Mesenchymal stem cell (in vitro differentiated cells and primary cell): Measurements from ENCODE around the gene NCKAP1.

Experiments
- DNase-seq: peaks from one replicate; pipeline ENCODE4 v3.0.0-alpha.2; 2013
- H2AFZ ChIP-seq: one replicate; pipeline ENCODE4 v1.6.1; 2013; ENCODE audit warnings: low read depth, mild to moderate bottlenecking, control low read depth, inconsistent platforms, low read length, moderate library complexity
- H2AK5ac ChIP-seq: 2 replicates; pipeline ENCODE4 v1.6.1; 2013; ENCODE audit warnings: low read length, moderate library complexity, mild to moderate bottlenecking, inconsistent platforms; ENCODE audit not compliant: severe bottlenecking
- H2BK120ac ChIP-seq: one replicate; pipeline ENCODE4 v1.6.1; 2013; ENCODE audit warnings: low read depth, mild to moderate bottlenecking, inconsistent platforms, low read length, moderate library complexity
- H2BK12ac ChIP-seq, 2 experiments: one replicate each; pipeline ENCODE4 v1.6.1; 2013; ENCODE audit warnings: inconsistent platforms in 2 of 2, low read length in 2 of 2, mild to moderate bottlenecking in 2 of 2, moderate library complexity in 2 of 2, control low read depth in 1 of 2
- H2BK15ac ChIP-seq: one replicate; pipeline ENCODE4 v1.6.1; 2013; ENCODE audit warnings: mild to moderate bottlenecking, low read depth, inconsistent platforms; ENCODE audit not compliant: poor library complexity, severe bottlenecking
- H2BK5ac ChIP-seq: 2 replicates; pipeline ENCODE4 v1.6.1; 2013; ENCODE audit warnings: low read depth, mild to moderate bottlenecking, low read length, control low read depth, inconsistent platforms; ENCODE audit not compliant: poor library complexity, severe bottlenecking
- H3K14ac ChIP-seq, 2 experiments: one replicate each; pipeline ENCODE4 v1.6.1; 2013; ENCODE audit warnings: inconsistent platforms in 2 of 2, low read length in 2 of 2, control low read depth in 1 of 2, mild to moderate bottlenecking in 1 of 2, moderate library complexity in 1 of 2
- H3K18ac ChIP-seq, 2 experiments: one replicate each; pipeline ENCODE4 v1.6.1; 2013; ENCODE audit warnings: inconsistent platforms in 2 of 2, low read length in 2 of 2, control low read depth in 1 of 2, low read depth in 1 of 2, mild to moderate bottlenecking in 1 of 2
- H3K23ac ChIP-seq, 2 experiments: one replicate each; pipeline ENCODE4 v1.6.1; 2013; ENCODE audit warnings: inconsistent platforms in 2 of 2, low read length in 2 of 2, mild to moderate bottlenecking in 2 of 2, moderate library complexity in 2 of 2, control low read depth in 1 of 2
- H3K27ac ChIP-seq: 2 replicates; pipeline ENCODE4 v1.5.1; 2013; ENCODE audit warnings: mild to moderate bottlenecking, moderate library complexity, low read length, control low read depth, inconsistent platforms; ENCODE audit not compliant: poor library complexity, severe bottlenecking
- H3K27me3 ChIP-seq, 2 experiments: 2 replicates each; pipeline versions ENCODE4 v1.6.1 to v1.7.0; 2013; ENCODE audit warnings: low read length in 2 of 2, mild to moderate bottlenecking in 2 of 2, moderate library complexity in 2 of 2, control low read depth in 1 of 2, inconsistent platforms in 1 of 2; ENCODE audit not compliant: control insufficient read depth in 1 of 2, insufficient read depth in 1 of 2
- H3K36me3 ChIP-seq, 2 experiments: 2 replicates each; pipeline versions ENCODE4 v1.6.1 to v1.7.0; 2013; ENCODE audit warnings: low read length in 2 of 2, control low read depth in 1 of 2, inconsistent platforms in 1 of 2, low read depth in 1 of 2, mild to moderate bottlenecking in 1 of 2; ENCODE audit not compliant: insufficient read depth in 2 of 2, control insufficient read depth in 1 of 2
- H3K4ac ChIP-seq, 2 experiments: one replicate each; pipeline ENCODE4 v1.6.1; 2013; ENCODE audit warnings: inconsistent platforms in 2 of 2, low read length in 2 of 2, mild to moderate bottlenecking in 2 of 2, moderate library complexity in 2 of 2, control low read depth in 1 of 2, low read depth in 1 of 2
- H3K4me1 ChIP-seq: 2 replicates; pipeline ENCODE4 v1.6.1; 2013; ENCODE audit warnings: low read depth, low read length, control low read depth; ENCODE audit not compliant: control insufficient read depth, insufficient read depth
- H3K4me2 ChIP-seq: 2 replicates; pipeline ENCODE4 v1.6.1; 2013; ENCODE audit warnings: low read length, mild to moderate bottlenecking, inconsistent platforms; ENCODE audit not compliant: poor library complexity, severe bottlenecking
- H3K4me3 ChIP-seq, 2 experiments: 2 replicates each; pipeline versions ENCODE4 v1.5.1 to v1.7.0; 2013; ENCODE audit warnings: low read length in 2 of 2, mild to moderate bottlenecking in 2 of 2, control low read depth in 1 of 2, low read depth in 1 of 2; ENCODE audit not compliant: insufficient read depth in 1 of 2
- H3K79me1 ChIP-seq: replicated peaks from 2 replicates; pipeline ENCODE4 v1.6.1; 2013; ENCODE audit warnings: mild to moderate bottlenecking, control low read depth, low read length, inconsistent platforms; ENCODE audit not compliant: poor library complexity, severe bottlenecking
- H3K9ac ChIP-seq: 2 replicates; pipeline ENCODE4 v1.7.0; 2013; ENCODE audit warnings: mild to moderate bottlenecking, low read length, moderate library complexity
- H3K9me3 ChIP-seq: 2 replicates; pipeline ENCODE4 v1.7.0; 2013; ENCODE audit warnings: mild to moderate bottlenecking, low read length; ENCODE audit not compliant: control insufficient read depth
- H4K8ac ChIP-seq: one replicate; pipeline ENCODE4 v1.6.1; 2013; ENCODE audit warnings: inconsistent platforms, mild to moderate bottlenecking, low read length, moderate library complexity
- H4K91ac ChIP-seq: one replicate; pipeline ENCODE4 v1.6.1; 2013; ENCODE audit warnings: mild to moderate bottlenecking, low read length, inconsistent platforms
- WGBS: methylation state at CpG from one replicate; pipeline ENCODE4 v1.1.7; 2013; ENCODE audit warnings: mixed read lengths; 5-methylcytosine and 5-hydroxymethylcytosine counted together

NCKAP1 gene

GRCh38 chr2:183000846-183001245 is 37.4 kb downstream of the NCKAP1 start:
- H3K23ac ChIP-seq = no peak overlapping the region
- H3K4me1 ChIP-seq = no peaks in the 10 kb centered on the region
- no peak overlapping the region for H2BK120ac ChIP-seq
- DNase-seq = no peak
- H4K91ac ChIP-seq = no peak overlapping the region
- no peaks in the 10 kb centered on the region for H3K9me3 ChIP-seq
- no peak overlapping the region for H3K4ac ChIP-seq
- no peak overlapping the region for H3K9ac ChIP-seq
- H4K8ac ChIP-seq = no peak overlapping the region
- 97% methylated on average over 6 of the region's 10 CpGs for WGBS
- H2BK15ac ChIP-seq = no peak overlapping the region
- no peak overlapping the region for H2AK5ac ChIP-seq
- peaks cover 2% of the 10 kb centered on the region for H3K79me1 ChIP-seq
- H3K27ac ChIP-seq = peak overlapping the region; percentile 75
- H3K36me3 ChIP-seq = peaks cover 0 to 65% of the 10 kb centered on the region in 2 experiments
- H3K18ac ChIP-seq = no peak overlapping the region
- no peak overlapping the region for H2AFZ ChIP-seq
- no peak overlapping the region for H3K14ac ChIP-seq
- no peak overlapping the region for H2BK12ac ChIP-seq
- no peak overlapping the region for H2BK5ac ChIP-seq
- H3K4me3 ChIP-seq = no peak overlapping the region
- no peaks in the 10 kb centered on the region for H3K27me3 ChIP-seq
- no peak overlapping the region for H3K4me2 ChIP-seq

DNA sequence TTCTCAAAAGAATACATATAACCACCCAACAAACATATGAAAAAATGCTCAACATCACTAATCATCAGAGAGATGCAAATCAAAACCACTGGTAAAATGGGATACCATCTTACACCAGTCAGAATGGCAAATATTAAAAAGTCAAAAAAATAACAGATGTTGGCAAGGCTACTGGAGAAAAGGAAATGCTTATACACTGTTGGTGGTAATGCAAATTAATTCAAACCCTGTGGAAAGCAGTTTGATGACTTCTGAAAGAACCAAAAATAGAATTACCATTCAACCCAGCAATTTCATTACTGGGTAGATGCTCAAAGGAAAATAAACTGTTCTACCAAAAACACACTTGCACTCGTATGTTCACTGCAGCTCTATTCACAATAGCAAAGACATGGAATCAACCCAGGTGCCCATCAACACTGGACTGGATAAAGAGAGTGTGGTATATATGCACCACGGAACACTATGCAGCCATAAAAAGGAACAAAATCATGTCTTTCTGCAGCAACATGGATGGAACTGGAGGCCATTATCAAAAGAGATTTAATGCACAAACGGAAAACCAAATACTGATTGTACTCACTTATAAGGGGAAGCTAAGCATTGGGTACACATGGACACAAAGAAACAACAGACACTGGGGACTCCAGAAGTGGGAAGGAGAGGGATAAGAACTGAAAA is 38.8 kb downstream of the NCKAP1 start:
- Histone ChIP-seq H2AFZ (no peak overlapping the region), H3K27me3 (no peaks in the 10 kb centered on the region), H3K79me1 (peaks cover 2% of the 10 kb centered on the region), H4K91ac (no peak overlapping the region), H3K4me2 (no peak overlapping the region), H3K4me3 (no peak overlapping the region), H3K4ac (no peak overlapping the region), H2BK12ac (no peak overlapping the region), H3K27ac (no peak overlapping the region), H3K36me3 (peaks cover under 1 to 78% of the 10 kb centered on the region in 2 experiments), H4K8ac (no peak overlapping the region), H3K9ac (no peak overlapping the region), H2BK120ac (no peak overlapping the region), H3K18ac (no peak overlapping the region), H3K14ac (no peak overlapping the region), H2BK5ac (no peak overlapping the region), H2BK15ac (no peak overlapping the region), H3K9me3 (no peaks in the 10 kb centered on the region), H2AK5ac (no peak overlapping the region), H3K23ac (no peak overlapping the region), H3K4me1 (no peaks in the 10 kb centered on the region)
- DNase-seq = no peak
- 100% methylated on average over 2 of the region's 3 CpGs for WGBS

- H2BK15ac ChIP-seq = no peak overlapping the region
- H2BK120ac ChIP-seq = no peak overlapping the region
- no peak overlapping the region for H4K8ac ChIP-seq
- H2BK12ac ChIP-seq = no peak overlapping the region
- no peak overlapping the region for H2BK5ac ChIP-seq
- 98% methylated on average over 11 of the region's 13 CpGs for WGBS
- no peak for DNase-seq
- no peak overlapping the region for H3K14ac ChIP-seq
- no peak overlapping the region for H4K91ac ChIP-seq
- peaks cover 7 to 87% of the 10 kb centered on the region in 2 experiments for H3K36me3 ChIP-seq
- H3K23ac ChIP-seq = no peak overlapping the region
- H3K4me1 ChIP-seq = no peaks in the 10 kb centered on the region
- H2AK5ac ChIP-seq = no peak overlapping the region
- no peak overlapping the region for H3K4me3 ChIP-seq
- no peak overlapping the region for H3K4me2 ChIP-seq
- no peaks in the 10 kb centered on the region for H3K27me3 ChIP-seq
- no peak overlapping the region for H3K27ac ChIP-seq
- no peak overlapping the region for H2AFZ ChIP-seq
- H3K79me1 ChIP-seq = peaks cover 10% of the 10 kb centered on the region
- no peak overlapping the region for H3K4ac ChIP-seq
- no peaks in the 10 kb centered on the region for H3K9me3 ChIP-seq
- H3K9ac ChIP-seq = no peak overlapping the region
- no peak overlapping the region for H3K18ac ChIP-seq
These were observed 43.9 kb downstream of the NCKAP1 start for GRCh38 chr2:182994228-182994912.

DNA sequence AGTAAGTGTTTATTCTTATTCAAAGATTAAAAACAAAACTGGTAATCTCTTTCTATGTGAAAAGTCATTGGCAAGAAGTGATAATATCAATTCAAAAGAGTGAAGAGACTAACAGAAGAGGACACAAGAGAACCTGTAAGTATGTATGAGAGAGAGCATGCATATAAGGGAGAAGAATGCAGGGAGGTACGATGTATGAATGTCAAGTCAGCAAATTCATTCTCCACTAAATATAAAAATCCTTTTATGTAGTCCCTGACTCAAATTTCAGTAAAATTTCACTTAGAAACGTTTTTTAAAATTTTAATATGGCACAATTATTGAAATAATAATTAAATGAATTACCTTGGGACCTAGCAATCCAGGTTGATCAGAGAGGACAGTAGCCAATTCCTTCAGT is 55.3 kb downstream of the NCKAP1 start:
- H4K8ac ChIP-seq = no peak overlapping the region
- no peak overlapping the region for H4K91ac ChIP-seq
- no peak overlapping the region for H2BK12ac ChIP-seq
- no peaks in the 10 kb centered on the region for H3K4me1 ChIP-seq
- H3K9me3 ChIP-seq = no peaks in the 10 kb centered on the region
- no peak overlapping the region for H3K23ac ChIP-seq
- H3K79me1 ChIP-seq = peaks cover 6% of the 10 kb centered on the region
- H3K27ac ChIP-seq = no peak overlapping the region
- WGBS = no CpG with 5 or more reads among the region's 2 CpGs
- no peak overlapping the region for H2BK5ac ChIP-seq
- H3K4me3 ChIP-seq = no peak overlapping the region
- H3K4me2 ChIP-seq = no peak overlapping the region
- H2AK5ac ChIP-seq = no peak overlapping the region
- no peak overlapping the region for H3K14ac ChIP-seq
- H3K18ac ChIP-seq = no peak overlapping the region
- no peak overlapping the region for H2BK15ac ChIP-seq
- no peak for DNase-seq
- H3K36me3 ChIP-seq = peaks cover 5 to 83% of the 10 kb centered on the region in 2 experiments
- H2AFZ ChIP-seq = no peak overlapping the region
- H3K4ac ChIP-seq = no peak overlapping the region
- H3K27me3 ChIP-seq = no peaks in the 10 kb centered on the region
- H3K9ac ChIP-seq = no peak overlapping the region
- no peak overlapping the region for H2BK120ac ChIP-seq
